ENCODE results near the gene CXCL10.

CXCL10 gene

GRCh38 chr4:75992462-75992861, 30.8 kb downstream of the CXCL10 start:
- no peak for DNase-seq

- no peak for DNase-seq
Observed at GRCh38 chr4:75989846-75990528, 33.3 kb downstream of the CXCL10 start.

GRCh38 chr4:75985116-75985515, 38.2 kb downstream of the CXCL10 start:
- DNase-seq: no peak

DNA sequence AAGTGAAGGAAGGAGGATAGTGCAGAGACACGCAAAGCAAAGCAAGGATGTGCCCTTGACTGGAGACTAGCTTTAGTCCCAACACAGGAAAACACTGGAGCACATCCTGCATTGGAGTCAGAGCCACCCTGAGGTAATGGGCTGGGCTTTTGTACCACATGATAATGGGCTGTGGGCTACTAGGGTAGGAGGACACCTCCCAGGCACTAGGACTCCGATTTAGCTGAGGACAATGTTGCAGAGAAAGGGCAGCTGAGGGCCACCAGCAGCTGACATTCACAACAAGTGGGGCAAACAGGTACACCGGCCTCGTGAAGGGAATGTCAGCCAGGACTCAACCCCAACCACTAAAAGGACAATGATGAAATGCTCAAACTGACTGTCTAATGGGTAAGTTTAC, 42.7 kb downstream of the CXCL10 start:
- DNase-seq: no peak

GRCh38 chr4:75976177-75976576, 47.1 kb downstream of the CXCL10 start:
- no peak for DNase-seq

- DNase-seq: no peak
Observed at GRCh38 chr4:75973766-75974165, 49.5 kb downstream of the CXCL10 start.
